Progenitor cell of endocrine pancreas (in vitro differentiated cells): ENCODE data around the gene NT5DC1. TPM values are rescaled to one million over a fixed set of nuclear protein-coding genes. Genes with fewer than 3 reads are reported as not detected.

Experiments
- DNase-seq: peaks from one replicate; pipeline ENCODE4 v3.0.0; 2021; ENCODE audit warnings: low spot score; ENCODE audit not compliant: unreplicated experiment
- H3K27ac Mint-ChIP-seq: 2 replicates; pipeline ENCODE4 v1.8.0; 2021; ENCODE audit warnings: mild to moderate bottlenecking, moderate library complexity, mixed read lengths
- H3K27me3 Mint-ChIP-seq: 2 replicates; pipeline ENCODE4 v1.8.0; 2021; ENCODE audit warnings: mixed read lengths
- H3K36me3 Mint-ChIP-seq: 2 replicates; pipeline ENCODE4 v1.8.0; 2022; ENCODE audit warnings: mixed read lengths; ENCODE audit not compliant: insufficient read depth
- H3K4me1 Mint-ChIP-seq: 2 replicates; pipeline ENCODE4 v1.8.0; 2021; ENCODE audit warnings: low read depth, mixed read lengths
- H3K4me3 Mint-ChIP-seq: 2 replicates; pipeline ENCODE4 v1.8.0; 2021; ENCODE audit warnings: low read depth, mild to moderate bottlenecking, moderate library complexity, mixed read lengths
- H3K9me3 Mint-ChIP-seq: 2 replicates; pipeline ENCODE4 v1.8.0; 2021; ENCODE audit warnings: low read depth, mixed read lengths
- CTCF ChIP-seq: fragments of 200-600 bp; sonication (generic); IDR thresholded peaks from one replicate; pipeline ENCODE4 v1.5.0; 2021; ENCODE audit warnings: antibody characterized with exemption, mild to moderate bottlenecking; ENCODE audit not compliant: unreplicated experiment
- total RNA-seq: library from RNA; stranded (reverse); gene quantifications from 2 replicates; pipeline ENCODE4 v1.2.1, GENCODE V29; 2021

Gene NT5DC1
- total RNA-seq, 1 donor from 2014 or later, result 54.9 TPM

GRCh38 chr6:116170358-116171057 lies 69.9 kb downstream of the NT5DC1 start:
- H3K9me3 Mint-ChIP-seq, result peaks cover 19% of the 10 kb centered on the region
- H3K36me3 Mint-ChIP-seq, result peaks cover 27% of the 10 kb centered on the region
- no peak for TF ChIP-seq CTCF
- DNase-seq, result no peak
- no peaks in the 10 kb centered on the region for H3K27me3 Mint-ChIP-seq
- no peak overlapping the region for H3K4me3 Mint-ChIP-seq
- no peaks in the 10 kb centered on the region for H3K4me1 Mint-ChIP-seq
- H3K27ac Mint-ChIP-seq, result no peak overlapping the region

GRCh38 chr6:116173928-116174327 lies 73.3 kb downstream of the NT5DC1 start:
- H3K27me3 Mint-ChIP-seq, result no peaks in the 10 kb centered on the region
- TF ChIP-seq CTCF, result no peak
- H3K4me1 Mint-ChIP-seq, result no peaks in the 10 kb centered on the region
- H3K27ac Mint-ChIP-seq, result no peak overlapping the region
- H3K4me3 Mint-ChIP-seq, result no peak overlapping the region
- no peak for DNase-seq
- H3K9me3 Mint-ChIP-seq, result peaks cover 14% of the 10 kb centered on the region
- H3K36me3 Mint-ChIP-seq, result peaks cover 23% of the 10 kb centered on the region

GRCh38 chr6:116175344-116175743 lies 74.7 kb downstream of the NT5DC1 start:
- peaks cover 11% of the 10 kb centered on the region for H3K9me3 Mint-ChIP-seq
- H3K4me1 Mint-ChIP-seq, result peaks cover 1% of the 10 kb centered on the region
- H3K27ac Mint-ChIP-seq, result no peak overlapping the region
- no peak overlapping the region for H3K4me3 Mint-ChIP-seq
- no peaks in the 10 kb centered on the region for H3K27me3 Mint-ChIP-seq
- TF ChIP-seq CTCF, result no peak
- no peak for DNase-seq
- H3K36me3 Mint-ChIP-seq, result peaks cover 21% of the 10 kb centered on the region

- peaks cover 1% of the 10 kb centered on the region for H3K4me1 Mint-ChIP-seq
- TF ChIP-seq CTCF, result no peak
- no peak overlapping the region for H3K4me3 Mint-ChIP-seq
- H3K27me3 Mint-ChIP-seq, result no peaks in the 10 kb centered on the region
- peaks cover 11% of the 10 kb centered on the region for H3K9me3 Mint-ChIP-seq
- peaks cover 22% of the 10 kb centered on the region for H3K36me3 Mint-ChIP-seq
- no peak for DNase-seq
- H3K27ac Mint-ChIP-seq, result no peak overlapping the region
These were observed 75.9 kb downstream of the NT5DC1 start for GRCh38 chr6:116176596-116176995.

- Mint-ChIP-seq H3K27me3 (no peaks in the 10 kb centered on the region), H3K4me3 (no peak overlapping the region), H3K4me1 (peaks cover 3% of the 10 kb centered on the region)
These were observed 79.7 kb downstream of the NT5DC1 start for GRCh38 chr6:116180375-116180774.

More at GRCh38 chr6:116180375-116180774, 79.7 kb downstream of the NT5DC1 start:
- no peak for TF ChIP-seq CTCF
- Mint-ChIP-seq H3K27ac (no peak overlapping the region), H3K9me3 (peaks cover 29% of the 10 kb centered on the region), H3K36me3 (peaks cover 24% of the 10 kb centered on the region)
- DNase-seq, result no peak
